Esophagus squamous epithelium (tissue), 5 donors: ENCODE results near the gene ABCA1. TPM values are rescaled to one million over a fixed set of nuclear protein-coding genes. Genes with fewer than 3 reads are reported as not detected.

Experiments used
- DNase-seq: peaks from one replicate; lab custom pipeline; 2025; lab: John Stamatoyannopoulos, UW
- H3K27ac ChIP-seq, 4 donors: fragments of 200-600 bp; sonication (generic); one replicate each; pipeline ENCODE4 v1.5.1; 2016 to 2019; ENCODE audit warnings: mild to moderate bottlenecking in 1 of 4
- H3K27me3 ChIP-seq, 4 donors: fragments of 200-600 bp; sonication (generic); 1 replicate in 3 of 4; 2 replicates in 1 of 4; pipeline versions ENCODE4 v1.5.1 to v1.6.0; 2017 to 2021; ENCODE audit warnings: antibody characterized with exemption in 1 of 4
- H3K36me3 ChIP-seq, 3 donors: fragments of 200-600 bp; sonication (generic); one replicate each; pipeline ENCODE4 v1.5.1; 2016 to 2019
- H3K4me1 ChIP-seq, 3 donors: fragments of 200-600 bp; sonication (generic); one replicate each; pipeline ENCODE4 v1.5.1; 2017 to 2019
- H3K4me3 ChIP-seq, 4 donors: fragments of 200-600 bp; sonication (generic); 1 replicate in 3 of 4; 2 replicates in 1 of 4; pipeline ENCODE4 v1.5.1; 2016 to 2019; ENCODE audit warnings: mild to moderate bottlenecking in 2 of 4, moderate library complexity in 1 of 4
- H3K9me3 ChIP-seq, 3 donors: fragments of 200-600 bp; sonication (generic); one replicate each; pipeline ENCODE4 v1.5.1; 2016 to 2019
- POLR2A ChIP-seq, 4 donors: fragments of 450-650 bp; IDR thresholded peaks; one replicate each; pipeline ENCODE4 v1.6.1; 2017; ENCODE audit warnings: antibody characterized with exemption in 4 of 4, mild to moderate bottlenecking in 4 of 4, moderate library complexity in 3 of 4
- WGBS, 2 donors: methylation state at CpG; one replicate each; pipeline ENCODE4 v1.1.5; 2018; 5-methylcytosine and 5-hydroxymethylcytosine counted together
- intact Hi-C: fragments of 100-400 bp; cut with DNase I; formaldehyde crosslinking; loops from one replicate; pipeline ENCODE4 v1.15.0; 2022
- total RNA-seq, 4 donors: library from RNA; depleted of rRNA; stranded (reverse); fragments of >200 nt; gene quantifications; one replicate each; pipeline ENCODE4 v1.1.0, GENCODE V29; 2016
- TF ChIP-seq, protein P1 (sequence below), 6 experiments: fragments of 450-650 bp in 4 of 6; fragments of 200-600 bp in 2 of 6; sonication (generic) in 2 of 6; IDR thresholded peaks; one replicate each; pipeline ENCODE4 v1.5.1; 2016 to 2019; ENCODE audit warnings: antibody characterized with exemption in 6 of 6, mild to moderate bottlenecking in 4 of 6, moderate library complexity in 4 of 6
- donor health status: DM: yes; HTN: yes; CAD: no.

Gene ABCA1
- total RNA-seq, 4 donors from 2014 or later, result 7.7 to 37.6 (median 23.3) TPM

DNA sequence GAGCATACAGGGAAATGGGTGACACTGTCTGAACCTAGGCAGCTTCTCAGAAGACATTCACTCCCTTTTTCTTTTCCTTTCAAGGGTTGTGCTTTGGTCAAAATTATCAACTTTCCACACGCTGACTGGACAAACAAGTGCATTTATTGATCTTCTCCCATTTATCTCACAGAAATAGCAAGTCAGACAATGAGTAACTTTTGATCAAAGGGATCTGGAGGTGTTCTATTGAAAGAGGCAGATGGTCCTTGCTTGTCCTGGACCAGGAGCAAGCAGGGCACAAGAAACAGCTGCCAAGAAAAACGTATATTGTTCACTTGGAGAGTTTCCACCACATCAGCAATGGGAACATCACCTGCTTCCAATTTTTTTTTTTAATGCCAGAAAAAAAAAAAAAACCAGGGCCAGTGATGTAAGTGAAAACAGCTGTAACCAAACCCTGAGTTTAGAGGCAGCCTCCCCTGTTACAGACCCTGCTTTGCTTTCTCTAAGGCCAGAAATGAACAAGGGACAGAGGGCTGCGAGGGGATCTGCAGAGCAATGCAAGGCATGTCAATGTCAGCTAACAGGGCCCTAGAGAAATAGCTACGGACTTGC is 84.2 kb downstream of the ABCA1 start:
- Histone ChIP-seq H3K4me3 (no peak overlapping the region), H3K36me3 (peaks cover 5 to 73% (median 19%) of the 10 kb centered on the region in 3 donors), H3K9me3 (no peaks in the 10 kb centered on the region), H3K4me1 (peaks cover 6 to 38% (median 7%) of the 10 kb centered on the region in 3 donors), H3K27ac (no peak overlapping the region), H3K27me3 (no peaks in the 10 kb centered on the region)
- intact Hi-C loops, result no loop called here
- 52 to 62% methylated on average over 3 to 4 of the region's 4 CpGs for WGBS, 2 donors
- no peak for TF ChIP-seq POLR2A (IDR thresholded peaks at IDR 0.05)
- TF ChIP-seq, protein P1, sequence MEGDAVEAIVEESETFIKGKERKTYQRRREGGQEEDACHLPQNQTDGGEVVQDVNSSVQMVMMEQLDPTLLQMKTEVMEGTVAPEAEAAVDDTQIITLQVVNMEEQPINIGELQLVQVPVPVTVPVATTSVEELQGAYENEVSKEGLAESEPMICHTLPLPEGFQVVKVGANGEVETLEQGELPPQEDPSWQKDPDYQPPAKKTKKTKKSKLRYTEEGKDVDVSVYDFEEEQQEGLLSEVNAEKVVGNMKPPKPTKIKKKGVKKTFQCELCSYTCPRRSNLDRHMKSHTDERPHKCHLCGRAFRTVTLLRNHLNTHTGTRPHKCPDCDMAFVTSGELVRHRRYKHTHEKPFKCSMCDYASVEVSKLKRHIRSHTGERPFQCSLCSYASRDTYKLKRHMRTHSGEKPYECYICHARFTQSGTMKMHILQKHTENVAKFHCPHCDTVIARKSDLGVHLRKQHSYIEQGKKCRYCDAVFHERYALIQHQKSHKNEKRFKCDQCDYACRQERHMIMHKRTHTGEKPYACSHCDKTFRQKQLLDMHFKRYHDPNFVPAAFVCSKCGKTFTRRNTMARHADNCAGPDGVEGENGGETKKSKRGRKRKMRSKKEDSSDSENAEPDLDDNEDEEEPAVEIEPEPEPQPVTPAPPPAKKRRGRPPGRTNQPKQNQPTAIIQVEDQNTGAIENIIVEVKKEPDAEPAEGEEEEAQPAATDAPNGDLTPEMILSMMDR (IDR thresholded peaks at IDR 0.05), result no peak
- no peak for DNase-seq

DNA sequence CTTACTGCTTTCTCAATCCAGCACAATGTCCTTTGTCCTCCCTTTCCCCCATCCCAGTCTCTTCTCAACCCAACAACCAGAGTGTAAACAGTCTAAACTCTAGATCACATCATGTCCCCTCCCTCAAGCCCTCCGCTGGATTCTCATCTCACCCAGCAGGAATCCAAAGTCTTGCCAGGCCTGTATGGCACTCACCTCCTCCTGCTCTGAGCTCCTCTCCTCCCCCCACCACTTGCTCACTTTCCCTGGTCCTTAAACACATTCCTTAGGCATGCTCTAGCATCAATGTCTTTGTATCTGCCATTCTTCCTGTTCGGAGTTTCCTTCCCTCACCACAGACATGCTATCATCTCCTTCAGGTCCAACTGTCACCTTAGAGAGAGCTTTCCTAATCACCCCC is 85.3 kb downstream of the ABCA1 start:
- no peaks in the 10 kb centered on the region for H3K27me3 ChIP-seq
- intact Hi-C loops, result no loop called here
- H3K27ac ChIP-seq, result no peak overlapping the region
- 85 to 89% methylated on average over 2 of the region's 2 CpGs for whole genome bisulfite sequencing, 2 donors
- peaks cover 5 to 76% (median 21%) of the 10 kb centered on the region in 3 donors for H3K36me3 ChIP-seq
- DNase-seq, result no peak
- peaks cover 6 to 38% (median 7%) of the 10 kb centered on the region in 3 donors for H3K4me1 ChIP-seq
- H3K9me3 ChIP-seq, result no peaks in the 10 kb centered on the region
- TF ChIP-seq, protein P1 (IDR thresholded peaks at IDR 0.05), result no peak
- TF ChIP-seq POLR2A (IDR thresholded peaks at IDR 0.05), result no peak
- H3K4me3 ChIP-seq, result no peak overlapping the region

DNA sequence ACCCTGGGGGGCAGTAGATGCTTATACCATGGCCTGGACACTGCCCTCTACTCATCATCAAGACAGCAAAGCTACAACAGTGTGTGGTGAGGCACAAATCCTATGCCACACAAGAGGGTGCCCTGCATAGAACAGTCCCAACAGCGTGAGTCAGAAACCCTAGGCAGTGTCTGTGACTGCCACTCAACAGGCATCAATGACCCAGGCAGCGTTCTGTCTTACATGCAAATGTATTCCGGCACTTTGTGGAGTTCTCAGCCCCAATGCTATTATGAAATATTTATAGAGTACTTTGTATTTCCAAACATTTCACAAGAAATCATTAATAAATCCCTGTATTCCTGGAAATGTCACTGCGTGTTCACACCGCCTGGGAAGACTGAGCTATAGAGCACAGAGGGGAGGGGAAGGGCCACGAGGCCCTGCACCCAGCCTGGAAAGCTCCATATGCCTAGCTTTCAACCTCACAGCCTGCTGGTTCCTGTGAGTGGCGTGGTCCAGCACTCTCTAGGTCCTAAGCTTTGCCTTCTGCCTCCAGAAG is 86.3 kb downstream of the ABCA1 start:
- 73 to 78% methylated on average over 7 of the region's 7 CpGs for WGBS, 2 donors
- Histone ChIP-seq H3K36me3 (peaks cover 8 to 86% (median 28%) of the 10 kb centered on the region in 3 donors), H3K27me3 (no peaks in the 10 kb centered on the region), H3K9me3 (no peaks in the 10 kb centered on the region), H3K4me3 (no peak overlapping the region), H3K4me1 (peaks cover 6 to 38% (median 7%) of the 10 kb centered on the region in 3 donors), H3K27ac (peak overlapping the region in 2 of 4 donors; percentile 29 to 42)
- TF ChIP-seq, protein P1 (IDR thresholded peaks at IDR 0.05), result no peak
- TF ChIP-seq POLR2A (IDR thresholded peaks at IDR 0.05), result no peak
- intact Hi-C loops, result no loop called here
- no peak for DNase-seq

DNA sequence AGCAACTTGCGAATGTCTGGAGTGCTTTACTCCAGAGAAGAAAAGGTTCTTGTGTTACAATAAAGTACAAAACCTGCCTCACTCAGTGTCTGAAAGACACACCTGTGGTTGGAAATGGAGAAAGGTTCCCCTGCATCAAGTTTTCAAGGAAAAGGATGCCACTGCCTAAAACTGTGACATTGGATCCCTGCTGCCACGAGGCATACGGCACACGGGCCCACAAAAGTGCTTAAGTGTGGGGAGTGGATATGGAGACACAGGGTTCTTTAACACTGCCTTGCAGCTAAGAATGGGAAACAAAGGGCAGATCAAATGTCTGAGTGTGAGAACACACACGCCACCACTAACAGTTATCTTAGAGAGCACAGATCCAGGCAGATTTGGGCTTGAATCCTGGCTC is 89.0 kb downstream of the ABCA1 start:
- no peak for DNase-seq
- Histone ChIP-seq H3K27ac (no peak overlapping the region), H3K36me3 (peaks cover 18 to 97% (median 38%) of the 10 kb centered on the region in 3 donors), H3K4me1 (peaks cover 0 to 27% (median 0%) of the 10 kb centered on the region in 3 donors), H3K9me3 (no peaks in the 10 kb centered on the region), H3K4me3 (no peak overlapping the region), H3K27me3 (no peaks in the 10 kb centered on the region)
- WGBS, 2 donors, result 80 to 91% methylated on average over 5 of the region's 5 CpGs
- intact Hi-C loops, result no loop called here
- no peak for TF ChIP-seq POLR2A (IDR thresholded peaks at IDR 0.05)
- TF ChIP-seq, protein P1 (IDR thresholded peaks at IDR 0.05), result no peak

DNA sequence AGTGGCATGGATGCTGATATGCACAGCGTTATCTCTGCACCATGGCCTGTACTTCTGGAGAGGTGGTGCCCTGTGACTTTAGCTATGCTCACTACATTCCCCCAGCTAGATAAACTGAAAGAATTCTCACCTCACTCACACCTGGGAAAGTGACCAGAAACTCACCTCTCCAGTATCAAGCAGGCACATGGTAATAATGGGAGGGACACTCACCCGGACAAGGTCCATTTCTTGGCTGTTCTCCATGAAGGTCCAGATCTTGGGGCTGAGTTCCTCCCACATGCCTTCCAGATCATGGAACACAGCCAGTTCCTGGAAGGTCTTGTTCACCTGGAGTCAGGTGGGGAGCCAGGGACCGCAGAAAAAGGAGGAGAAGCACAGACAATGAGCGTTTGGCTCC is 91.2 kb downstream of the ABCA1 start:
- H3K4me3 ChIP-seq, result no peak overlapping the region
- H3K36me3 ChIP-seq, result peaks cover 13 to 97% (median 46%) of the 10 kb centered on the region in 3 donors
- H3K4me1 ChIP-seq, result peaks cover 0 to 11% (median 0%) of the 10 kb centered on the region in 3 donors
- WGBS, 2 donors, result 60 to 70% methylated on average over 1 to 4 of the region's 4 CpGs
- H3K27ac ChIP-seq, result no peak overlapping the region
- H3K9me3 ChIP-seq, result no peaks in the 10 kb centered on the region
- TF ChIP-seq, protein P1 (IDR thresholded peaks at IDR 0.05), result no peak
- TF ChIP-seq POLR2A (IDR thresholded peaks at IDR 0.05), result no peak
- intact Hi-C loops, result no loop called here
- no peak for DNase-seq
- H3K27me3 ChIP-seq, result no peaks in the 10 kb centered on the region
